ENCODE measurements around the gene GFRA4.

DNA sequence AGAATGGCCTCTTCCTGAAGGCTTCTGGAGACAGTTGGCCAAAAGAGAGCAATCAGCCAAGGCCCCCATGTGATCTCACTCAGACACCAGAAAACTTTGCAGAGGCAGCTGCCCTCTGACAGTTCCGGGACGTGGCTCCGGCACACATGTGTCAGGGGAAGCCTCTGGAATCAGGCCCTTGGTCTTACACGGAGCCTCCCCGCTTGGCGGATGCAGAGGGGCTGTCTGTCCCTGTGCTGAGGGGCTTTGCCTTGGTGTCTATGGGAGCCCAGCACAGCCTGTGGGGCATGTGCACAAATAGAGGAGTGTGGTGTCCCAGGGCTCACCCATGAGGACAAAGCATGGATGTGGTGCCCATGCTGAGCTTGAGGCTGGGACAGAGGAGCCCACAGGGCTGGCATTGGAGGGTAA is 35.4 kb upstream of the GFRA4 start:
- TF ChIP-seq, protein P1, sequence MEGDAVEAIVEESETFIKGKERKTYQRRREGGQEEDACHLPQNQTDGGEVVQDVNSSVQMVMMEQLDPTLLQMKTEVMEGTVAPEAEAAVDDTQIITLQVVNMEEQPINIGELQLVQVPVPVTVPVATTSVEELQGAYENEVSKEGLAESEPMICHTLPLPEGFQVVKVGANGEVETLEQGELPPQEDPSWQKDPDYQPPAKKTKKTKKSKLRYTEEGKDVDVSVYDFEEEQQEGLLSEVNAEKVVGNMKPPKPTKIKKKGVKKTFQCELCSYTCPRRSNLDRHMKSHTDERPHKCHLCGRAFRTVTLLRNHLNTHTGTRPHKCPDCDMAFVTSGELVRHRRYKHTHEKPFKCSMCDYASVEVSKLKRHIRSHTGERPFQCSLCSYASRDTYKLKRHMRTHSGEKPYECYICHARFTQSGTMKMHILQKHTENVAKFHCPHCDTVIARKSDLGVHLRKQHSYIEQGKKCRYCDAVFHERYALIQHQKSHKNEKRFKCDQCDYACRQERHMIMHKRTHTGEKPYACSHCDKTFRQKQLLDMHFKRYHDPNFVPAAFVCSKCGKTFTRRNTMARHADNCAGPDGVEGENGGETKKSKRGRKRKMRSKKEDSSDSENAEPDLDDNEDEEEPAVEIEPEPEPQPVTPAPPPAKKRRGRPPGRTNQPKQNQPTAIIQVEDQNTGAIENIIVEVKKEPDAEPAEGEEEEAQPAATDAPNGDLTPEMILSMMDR (conservative IDR thresholded peaks at IDR 0.05; ENCODE audit: low read length) = no peak
- TF ChIP-seq EZH2phosphoT487 (IDR thresholded peaks at IDR 0.05; ENCODE audit: borderline replicate concordance) = no peak

All from Loucy (cell line).